Trophoblast cell (in vitro differentiated cells and primary cell): ENCODE data around the gene TPRX2.
A peak's percentile ranks its signal among the peaks of the same experiment; 100 is the strongest.

ENCODE experiments used
- DNase-seq, 2 donors: peaks; one replicate each; pipeline ENCODE4 v3.0.0-alpha.2; 2016
- H2AFZ ChIP-seq: 2 replicates; pipeline ENCODE4 v1.6.1; 2013; ENCODE audit warnings: low read length, moderate library complexity, mild to moderate bottlenecking; ENCODE audit not compliant: insufficient read depth, poor library complexity
- H2AK5ac ChIP-seq: 2 replicates; pipeline ENCODE4 v1.6.1; 2013; ENCODE audit warnings: mild to moderate bottlenecking, low read length
- H2BK120ac ChIP-seq: 2 replicates; pipeline ENCODE4 v1.6.1; 2013; ENCODE audit warnings: low read length, mild to moderate bottlenecking, moderate library complexity; ENCODE audit not compliant: insufficient read depth, poor library complexity
- H2BK12ac ChIP-seq: 2 replicates; pipeline ENCODE4 v1.6.1; 2013; ENCODE audit warnings: mild to moderate bottlenecking, low read length, moderate library complexity
- H2BK5ac ChIP-seq: 2 replicates; pipeline ENCODE4 v1.6.1; 2013; ENCODE audit warnings: low read length, low read depth, moderate library complexity, mild to moderate bottlenecking; ENCODE audit not compliant: poor library complexity
- H3K14ac ChIP-seq: 2 replicates; pipeline ENCODE4 v1.6.1; 2013; ENCODE audit warnings: mild to moderate bottlenecking, low read length
- H3K18ac ChIP-seq: 2 replicates; pipeline ENCODE4 v1.6.1; 2013; ENCODE audit warnings: mild to moderate bottlenecking, low read length
- H3K23ac ChIP-seq: 2 replicates; pipeline ENCODE4 v1.6.1; 2013; ENCODE audit warnings: low read length
- H3K27ac ChIP-seq: 2 replicates; pipeline ENCODE4 v1.5.1; 2013; ENCODE audit warnings: low read depth, mild to moderate bottlenecking, inconsistent platforms, low read length, moderate library complexity
- H3K27me3 ChIP-seq: 2 replicates; pipeline ENCODE4 v1.6.1; 2013; ENCODE audit warnings: inconsistent platforms, mild to moderate bottlenecking, low read length, moderate library complexity; ENCODE audit not compliant: insufficient read depth
- H3K36me3 ChIP-seq, 2 experiments: 1 replicate in 1 of 2; 2 replicates in 1 of 2; pipeline ENCODE4 v1.6.1; 2013; ENCODE audit warnings: low read length in 2 of 2, mild to moderate bottlenecking in 2 of 2, moderate library complexity in 1 of 2; ENCODE audit not compliant: insufficient read depth in 2 of 2, control insufficient read depth in 1 of 2
- H3K4ac ChIP-seq: 2 replicates; pipeline ENCODE4 v1.6.1; 2013; ENCODE audit warnings: low read depth, mild to moderate bottlenecking, low read length, moderate library complexity
- H3K4me1 ChIP-seq, 2 experiments: 1 replicate in 1 of 2; 2 replicates in 1 of 2; pipeline ENCODE4 v1.6.1; 2013; ENCODE audit warnings: low read length in 2 of 2, mild to moderate bottlenecking in 2 of 2, moderate library complexity in 1 of 2; ENCODE audit not compliant: insufficient read depth in 2 of 2, control insufficient read depth in 1 of 2
- H3K4me2 ChIP-seq: 2 replicates; pipeline ENCODE4 v1.6.1; 2013; ENCODE audit warnings: inconsistent platforms, mild to moderate bottlenecking, low read length, moderate library complexity
- H3K4me3 ChIP-seq: 2 replicates; pipeline ENCODE4 v1.5.1; 2013; ENCODE audit warnings: mild to moderate bottlenecking, low read depth, low read length, inconsistent platforms
- H3K79me1 ChIP-seq: one replicate; pipeline ENCODE4 v1.6.1; 2013; ENCODE audit warnings: low read length
- H3K79me2 ChIP-seq: 2 replicates; pipeline ENCODE4 v1.6.1; 2013; ENCODE audit warnings: low read length, mild to moderate bottlenecking; ENCODE audit not compliant: control insufficient read depth, insufficient read depth, poor library complexity
- H3K9ac ChIP-seq: 2 replicates; pipeline ENCODE4 v1.6.1; 2013; ENCODE audit warnings: mild to moderate bottlenecking, low read length
- H3K9me3 ChIP-seq: 2 replicates; pipeline ENCODE4 v1.6.1; 2013; ENCODE audit warnings: low read depth, mild to moderate bottlenecking, control low read depth, inconsistent platforms, low read length; ENCODE audit not compliant: insufficient read depth
- H4K12ac ChIP-seq: 2 replicates; pipeline ENCODE4 v1.6.1; 2013; ENCODE audit warnings: low read depth, mild to moderate bottlenecking, low read length, moderate library complexity
- H4K8ac ChIP-seq: 2 replicates; pipeline ENCODE4 v1.6.1; 2013; ENCODE audit warnings: low read depth, mild to moderate bottlenecking, low read length, moderate library complexity
- H4K91ac ChIP-seq: one replicate; pipeline ENCODE4 v1.6.1; 2013; ENCODE audit warnings: low read depth, mild to moderate bottlenecking, low read length, moderate library complexity
- WGBS: extraction: QIAGEN DNeasy Blood & Tissue Kit; methylation state at CpG from one replicate; pipeline ENCODE4 v1.1.7; 2013; ENCODE audit warnings: missing lambda C conversion rate; ENCODE audit not compliant: insufficient read length, insufficient coverage; ENCODE audit errors: extremely low coverage; 5-methylcytosine and 5-hydroxymethylcytosine counted together

The TPRX2 gene

DNA sequence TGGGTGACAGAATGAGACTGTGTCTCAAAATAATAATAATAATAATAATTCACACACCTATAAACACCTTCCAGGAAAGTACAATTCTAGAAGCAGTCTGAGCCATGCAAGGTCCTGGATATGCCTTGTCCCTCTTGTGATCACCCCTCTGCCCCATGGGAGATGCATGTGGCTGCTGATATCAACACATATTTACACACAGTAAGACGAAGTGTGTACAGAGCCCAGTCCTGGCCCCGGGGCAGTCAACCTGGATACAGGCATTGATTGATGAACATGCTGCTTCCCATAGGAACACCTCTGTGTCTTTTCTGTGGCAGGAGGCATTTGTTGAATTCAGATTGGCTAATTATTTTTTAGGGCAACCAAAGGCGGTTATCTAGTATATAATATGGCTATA lies 23.9 kb downstream of the TPRX2 start:
- no CpG with 5 or more reads among the region's 3 CpGs for WGBS
- Histone ChIP-seq H3K79me1 (no peaks in the 10 kb centered on the region), H3K27ac (no peak overlapping the region), H2AK5ac (no peak overlapping the region), H2BK5ac (no peak overlapping the region), H3K9ac (no peak overlapping the region), H2AFZ (no peak overlapping the region), H3K18ac (no peak overlapping the region), H3K14ac (no peak overlapping the region), H3K36me3 (no peaks in the 10 kb centered on the region), H3K23ac (no peak overlapping the region), H2BK12ac (no peak overlapping the region), H3K9me3 (no peaks in the 10 kb centered on the region), H3K4me3 (no peak overlapping the region), H4K8ac (no peak overlapping the region), H3K4me2 (no peak overlapping the region), H4K91ac (no peak overlapping the region), H3K4ac (no peak overlapping the region), H3K4me1 (no peaks in the 10 kb centered on the region), H2BK120ac (no peak overlapping the region), H3K79me2 (no peaks in the 10 kb centered on the region), H4K12ac (no peak overlapping the region), H3K27me3 (no peaks in the 10 kb centered on the region)
- no peak for DNase-seq

GRCh38 chr19:47885067-47885463 lies 26.0 kb downstream of the TPRX2 start:
- Histone ChIP-seq H3K18ac (no peak overlapping the region), H3K36me3 (no peaks in the 10 kb centered on the region), H3K4me3 (no peak overlapping the region)

GRCh38 chr19:47886010-47886559 lies 27.1 kb downstream of the TPRX2 start, which contains the start of gene SULT2A1:
SULT2A1 (minus strand) TSS chr19:47886315; CDS start chr19:47886257, 58 bp downstream.
- no peak within 1 kb of the TSS for H3K23ac ChIP-seq
- peaks cover 0 to 2% of the 10 kb centered on the region in 2 experiments for H3K4me1 ChIP-seq
- WGBS = no CpG with 5 or more reads among the region's 12 CpGs
- no peak within 1 kb of the TSS for H3K14ac ChIP-seq
- H3K4me3 ChIP-seq = no peak within 1 kb of the TSS
- no peak within 1 kb of the TSS for H3K27ac ChIP-seq
- H3K18ac ChIP-seq = no peak within 1 kb of the TSS
- H3K9me3 ChIP-seq = no peaks in the 10 kb centered on the region
- no peak within 1 kb of the TSS for H2BK5ac ChIP-seq
- H3K4me2 ChIP-seq = no peak within 1 kb of the TSS
- no peaks in the 10 kb centered on the region for H3K79me1 ChIP-seq
- no peaks in the 10 kb centered on the region for H3K79me2 ChIP-seq
- no peak within 1 kb of the TSS for H2BK120ac ChIP-seq
- H4K91ac ChIP-seq = no peak within 1 kb of the TSS
- no peaks in the 10 kb centered on the region for H3K36me3 ChIP-seq
- H2AFZ ChIP-seq = no peak within 1 kb of the TSS
- no peak within 1 kb of the TSS for H4K8ac ChIP-seq
- H2AK5ac ChIP-seq = no peak within 1 kb of the TSS
- no peak within 1 kb of the TSS for H3K4ac ChIP-seq
- H3K27me3 ChIP-seq = no peaks in the 10 kb centered on the region
- no peak within 1 kb of the TSS for H3K9ac ChIP-seq
- H4K12ac ChIP-seq = no peak within 1 kb of the TSS
- H2BK12ac ChIP-seq = no peak within 1 kb of the TSS
- no peak for DNase-seq

More at GRCh38 chr19:47885067-47885463, 26.0 kb downstream of the TPRX2 start:
- H4K8ac ChIP-seq = no peak overlapping the region
- no peak overlapping the region for H3K14ac ChIP-seq
- no peak overlapping the region for H3K4me2 ChIP-seq
- H2AK5ac ChIP-seq = no peak overlapping the region
- no peak overlapping the region for H3K27ac ChIP-seq
- no peaks in the 10 kb centered on the region for H3K27me3 ChIP-seq
- no peak overlapping the region for H3K9ac ChIP-seq
- H3K4me1 ChIP-seq = no peaks in the 10 kb centered on the region
- H2BK5ac ChIP-seq = no peak overlapping the region
- no peak overlapping the region for H2AFZ ChIP-seq
- H4K91ac ChIP-seq = no peak overlapping the region
- H3K79me1 ChIP-seq = no peaks in the 10 kb centered on the region
- no peaks in the 10 kb centered on the region for H3K9me3 ChIP-seq
- no CpG with 5 or more reads among the region's 5 CpGs for WGBS
- no peaks in the 10 kb centered on the region for H3K79me2 ChIP-seq
- H4K12ac ChIP-seq = no peak overlapping the region
- no peak overlapping the region for H3K23ac ChIP-seq
- H2BK120ac ChIP-seq = no peak overlapping the region
- no peak overlapping the region for H3K4ac ChIP-seq
- no peak for DNase-seq
- H2BK12ac ChIP-seq = no peak overlapping the region

- H3K4me3 ChIP-seq = no peak overlapping the region
- no peak overlapping the region for H3K9ac ChIP-seq
- H3K79me1 ChIP-seq = peaks cover 11% of the 10 kb centered on the region
- H3K4ac ChIP-seq = no peak overlapping the region
- no peaks in the 10 kb centered on the region for H3K79me2 ChIP-seq
- no peaks in the 10 kb centered on the region for H3K36me3 ChIP-seq
- H3K4me2 ChIP-seq = no peak overlapping the region
- H3K14ac ChIP-seq = no peak overlapping the region
- no peak overlapping the region for H2BK12ac ChIP-seq
- peak overlapping the region; percentile 64 for H2BK120ac ChIP-seq
- no peak for DNase-seq
- no peak overlapping the region for H2AFZ ChIP-seq
- WGBS = no CpG with 5 or more reads among the region's 7 CpGs
- no peaks in the 10 kb centered on the region for H3K27me3 ChIP-seq
- H3K23ac ChIP-seq = no peak overlapping the region
- no peaks in the 10 kb centered on the region for H3K9me3 ChIP-seq
- H3K18ac ChIP-seq = no peak overlapping the region
- H3K4me1 ChIP-seq = peaks cover 4 to 10% of the 10 kb centered on the region in 2 experiments
- no peak overlapping the region for H2AK5ac ChIP-seq
- H3K27ac ChIP-seq = peak overlapping the region; percentile 91
- peak overlapping the region; percentile 75 for H4K91ac ChIP-seq
- H4K12ac ChIP-seq = no peak overlapping the region
- H2BK5ac ChIP-seq = peak overlapping the region; percentile 87
- no peak overlapping the region for H4K8ac ChIP-seq
Observed at GRCh38 chr19:47890865-47891621, 32.0 kb downstream of the TPRX2 start.
